OCI-LY1 (cell line): ENCODE data around the gene TECTB.

ENCODE experiments used
- H2AFZ ChIP-seq: fragments of 200-600 bp; sonication (generic), shearing (Covaris generic); 2 replicates; pipeline ENCODE4 v1.6.0; 2014; ENCODE audit warnings: antibody characterized with exemption, mild to moderate bottlenecking, low read length
- H3F3A ChIP-seq: fragments of 200-600 bp; sonication (generic), shearing (Covaris generic); 2 replicates; pipeline ENCODE4 v1.6.0; 2014; ENCODE audit warnings: mild to moderate bottlenecking, antibody characterized with exemption, low read length, moderate library complexity; ENCODE audit not compliant: insufficient read depth
- H3K27ac ChIP-seq: fragments of 200-600 bp; sonication (generic); 2 replicates; pipeline ENCODE4 v1.5.1; 2014; ENCODE audit warnings: low read length, mixed run types, mild to moderate bottlenecking, low read depth; ENCODE audit not compliant: poor library complexity, severe bottlenecking
- H3K27me3 ChIP-seq: fragments of 200-600 bp; sonication (generic); 2 replicates; pipeline ENCODE4 v1.6.0; 2014; ENCODE audit warnings: antibody characterized with exemption, mild to moderate bottlenecking, low read length, moderate library complexity; ENCODE audit not compliant: insufficient read depth
- H3K36me3 ChIP-seq: fragments of 200-600 bp; sonication (generic); 2 replicates; pipeline ENCODE4 v1.6.1; 2014; ENCODE audit warnings: mild to moderate bottlenecking, antibody characterized with exemption, low read length, moderate library complexity, mixed read lengths; ENCODE audit not compliant: insufficient read depth
- H3K4me1 ChIP-seq: fragments of 200-600 bp; sonication (generic); 2 replicates; pipeline ENCODE4 v1.5.1; 2014; ENCODE audit warnings: mild to moderate bottlenecking, low read length, moderate library complexity; ENCODE audit not compliant: insufficient read depth, severe bottlenecking
- H3K4me2 ChIP-seq: fragments of 200-600 bp; sonication (generic), shearing (Covaris generic); 2 replicates; pipeline ENCODE4 v1.6.1; 2014; ENCODE audit warnings: low read length
- H3K4me3 ChIP-seq: fragments of 200-600 bp; sonication (generic); 2 replicates; pipeline ENCODE4 v1.5.1; 2014; ENCODE audit warnings: low read length, low read depth, mild to moderate bottlenecking, mixed read lengths; ENCODE audit not compliant: poor library complexity, severe bottlenecking
- H3K79me2 ChIP-seq: fragments of 200-600 bp; shearing (Covaris generic); 2 replicates; pipeline ENCODE4 v1.6.1; 2016; ENCODE audit warnings: mixed run types, low read length, mixed read lengths; ENCODE audit not compliant: insufficient read depth
- H3K9ac ChIP-seq: fragments of 200-600 bp; sonication (generic), shearing (Covaris generic); 2 replicates; pipeline ENCODE4 v1.6.1; 2014; ENCODE audit warnings: mild to moderate bottlenecking, low read length, mixed read lengths
- H3K9me2 ChIP-seq: fragments of 200-600 bp; sonication (generic), shearing (Covaris generic); 2 replicates; pipeline ENCODE4 v1.6.1; 2014; ENCODE audit warnings: low read depth, mild to moderate bottlenecking, low read length, mixed read lengths
- H3K9me3 ChIP-seq: fragments of 200-600 bp; shearing (Covaris generic); 2 replicates; pipeline ENCODE4 v1.6.1; 2014; ENCODE audit warnings: low read length, mixed read lengths
- H4K20me1 ChIP-seq: fragments of 200-600 bp; sonication (generic), shearing (Covaris generic); 2 replicates; pipeline ENCODE4 v1.6.0; 2016; ENCODE audit warnings: mild to moderate bottlenecking, low read length; ENCODE audit not compliant: insufficient read depth
- EZH2 ChIP-seq: fragments of 200-600 bp; sonication (generic), shearing (Covaris generic); IDR thresholded peaks from 2 replicates; pipeline ENCODE4 v1.8.0; 2017; ENCODE audit warnings: borderline replicate concordance, mixed run types, mild to moderate bottlenecking, antibody characterized with exemption, low read length, moderate library complexity, mixed read lengths
- TF ChIP-seq, protein P1 (sequence below): fragments of 200-600 bp; sonication (generic), shearing (Covaris generic); IDR thresholded peaks from 2 replicates; pipeline ENCODE4 v1.5.1; 2017; ENCODE audit warnings: mild to moderate bottlenecking, antibody characterized with exemption, low read length, moderate library complexity, mixed read lengths

The TECTB gene

GRCh38 chr10:112262546-112262945 lies 20.7 kb upstream of the TECTB start:
- no peaks in the 10 kb centered on the region for H4K20me1 ChIP-seq
- no peaks in the 10 kb centered on the region for H3K27me3 ChIP-seq
- no peaks in the 10 kb centered on the region for H3K79me2 ChIP-seq
- no peak overlapping the region for H2AFZ ChIP-seq
- H3K36me3 ChIP-seq: no peaks in the 10 kb centered on the region
- H3F3A ChIP-seq: no peaks in the 10 kb centered on the region
- no peak overlapping the region for H3K27ac ChIP-seq
- H3K9ac ChIP-seq: no peak overlapping the region
- H3K4me1 ChIP-seq: no peaks in the 10 kb centered on the region
- no peak overlapping the region for H3K4me2 ChIP-seq
- TF ChIP-seq EZH2: no peak
- TF ChIP-seq, protein P1, sequence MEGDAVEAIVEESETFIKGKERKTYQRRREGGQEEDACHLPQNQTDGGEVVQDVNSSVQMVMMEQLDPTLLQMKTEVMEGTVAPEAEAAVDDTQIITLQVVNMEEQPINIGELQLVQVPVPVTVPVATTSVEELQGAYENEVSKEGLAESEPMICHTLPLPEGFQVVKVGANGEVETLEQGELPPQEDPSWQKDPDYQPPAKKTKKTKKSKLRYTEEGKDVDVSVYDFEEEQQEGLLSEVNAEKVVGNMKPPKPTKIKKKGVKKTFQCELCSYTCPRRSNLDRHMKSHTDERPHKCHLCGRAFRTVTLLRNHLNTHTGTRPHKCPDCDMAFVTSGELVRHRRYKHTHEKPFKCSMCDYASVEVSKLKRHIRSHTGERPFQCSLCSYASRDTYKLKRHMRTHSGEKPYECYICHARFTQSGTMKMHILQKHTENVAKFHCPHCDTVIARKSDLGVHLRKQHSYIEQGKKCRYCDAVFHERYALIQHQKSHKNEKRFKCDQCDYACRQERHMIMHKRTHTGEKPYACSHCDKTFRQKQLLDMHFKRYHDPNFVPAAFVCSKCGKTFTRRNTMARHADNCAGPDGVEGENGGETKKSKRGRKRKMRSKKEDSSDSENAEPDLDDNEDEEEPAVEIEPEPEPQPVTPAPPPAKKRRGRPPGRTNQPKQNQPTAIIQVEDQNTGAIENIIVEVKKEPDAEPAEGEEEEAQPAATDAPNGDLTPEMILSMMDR: no peak
- no peaks in the 10 kb centered on the region for H3K9me3 ChIP-seq
- H3K9me2 ChIP-seq: no peaks in the 10 kb centered on the region
- H3K4me3 ChIP-seq: no peak overlapping the region

- H3K9me3 ChIP-seq: no peaks in the 10 kb centered on the region
- no peak overlapping the region for H3K4me3 ChIP-seq
- no peaks in the 10 kb centered on the region for H3K9me2 ChIP-seq
- no peaks in the 10 kb centered on the region for H3K4me1 ChIP-seq
- H4K20me1 ChIP-seq: no peaks in the 10 kb centered on the region
- H2AFZ ChIP-seq: no peak overlapping the region
- no peak overlapping the region for H3K27ac ChIP-seq
- H3K4me2 ChIP-seq: no peak overlapping the region
- TF ChIP-seq, protein P1: no peak
- no peak for TF ChIP-seq EZH2
- H3K79me2 ChIP-seq: no peaks in the 10 kb centered on the region
- no peak overlapping the region for H3K9ac ChIP-seq
- no peaks in the 10 kb centered on the region for H3K36me3 ChIP-seq
- no peaks in the 10 kb centered on the region for H3F3A ChIP-seq
- no peaks in the 10 kb centered on the region for H3K27me3 ChIP-seq
These were observed 17.5 kb upstream of the TECTB start for GRCh38 chr10:112265745-112266144.

GRCh38 chr10:112269266-112269665 lies 13.9 kb upstream of the TECTB start:
- H3K4me3 ChIP-seq: no peak overlapping the region
- no peak overlapping the region for H2AFZ ChIP-seq
- no peaks in the 10 kb centered on the region for H3K4me1 ChIP-seq
- no peaks in the 10 kb centered on the region for H3K36me3 ChIP-seq
- H3F3A ChIP-seq: no peaks in the 10 kb centered on the region
- H3K27me3 ChIP-seq: no peaks in the 10 kb centered on the region
- H3K4me2 ChIP-seq: no peak overlapping the region
- H4K20me1 ChIP-seq: no peaks in the 10 kb centered on the region
- no peaks in the 10 kb centered on the region for H3K9me2 ChIP-seq
- no peak overlapping the region for H3K9ac ChIP-seq
- no peak for TF ChIP-seq EZH2
- TF ChIP-seq, protein P1: no peak
- no peaks in the 10 kb centered on the region for H3K79me2 ChIP-seq
- no peak overlapping the region for H3K27ac ChIP-seq
- no peaks in the 10 kb centered on the region for H3K9me3 ChIP-seq
